ENCODE data around the gene ATP10D. TPM values are rescaled to one million over a fixed set of nuclear protein-coding genes. Genes with fewer than 3 reads are reported as not detected.

ATP10D gene
- total RNA-seq, 1 experiment from 2014 or later: 5.1 TPM

DNA sequence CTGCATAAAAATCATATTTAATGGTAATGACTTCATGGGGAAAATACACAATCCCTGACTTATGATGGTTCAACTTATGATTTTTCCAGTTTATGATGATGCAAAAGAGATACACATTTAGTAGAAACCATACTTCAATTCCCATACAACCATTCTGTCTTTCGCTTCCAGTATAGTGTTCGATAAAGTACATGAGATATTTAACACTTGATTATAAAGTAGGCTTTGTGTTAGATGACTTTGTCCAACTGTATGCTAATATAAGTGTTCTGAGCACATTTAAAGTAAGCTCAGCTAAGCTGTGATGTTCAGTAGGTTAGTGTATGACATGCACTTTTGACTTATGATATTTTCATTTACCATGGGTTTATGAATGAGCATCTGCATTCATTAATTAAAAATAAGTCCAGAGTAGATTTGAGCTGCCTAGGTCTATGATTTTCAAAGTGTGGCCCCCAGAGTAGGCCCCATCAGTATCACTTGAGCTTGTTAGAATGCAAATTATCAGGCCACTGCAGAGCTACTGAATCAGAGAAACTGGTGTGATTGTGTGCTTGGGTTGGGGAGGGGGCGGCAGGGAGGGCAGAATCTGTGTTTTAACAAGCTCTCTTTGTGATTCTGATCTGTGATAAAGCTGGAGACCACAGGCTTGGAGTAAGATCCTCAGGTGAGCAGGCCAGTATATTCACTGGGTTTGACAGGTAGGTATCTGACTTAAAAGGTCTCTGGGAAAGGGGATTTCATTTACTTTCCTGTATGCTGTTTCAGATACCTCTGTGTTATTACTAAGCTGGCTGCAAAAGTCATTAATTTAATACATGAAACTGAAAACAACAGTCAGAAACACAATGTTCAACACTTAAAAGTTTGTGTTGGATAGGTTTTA is 8.4 kb downstream of the ATP10D start:
- no peak for TF ChIP-seq FOSL1 (IDR thresholded peaks at IDR 0.05; ENCODE audit: low read depth)
- no peak for TF ChIP-seq JUND (IDR thresholded peaks at IDR 0.05)
- no peak for TF ChIP-seq ZNF274 (IDR thresholded peaks at IDR 0.05; ENCODE audit: low read depth, low read length)
- no peak for TF ChIP-seq TCF7L2 (IDR thresholded peaks at IDR 0.05; ENCODE audit: borderline replicate concordance, extremely low read depth, insufficient read depth, insufficient read length)
- no peak for TF ChIP-seq EZH2phosphoT487 (IDR thresholded peaks at IDR 0.05; ENCODE audit: borderline replicate concordance)
- TF ChIP-seq EZH2 (IDR thresholded peaks at IDR 0.05): no peak
- no peak for TF ChIP-seq EGR1 (IDR thresholded peaks at IDR 0.05; ENCODE audit: low read depth)
- no peak for TF ChIP-seq CEBPB (IDR thresholded peaks at IDR 0.05; ENCODE audit: low read depth)
- no peak for TF ChIP-seq POLR2AphosphoS5 (IDR thresholded peaks at IDR 0.05; ENCODE audit: low read depth, low read length)
- no peak for TF ChIP-seq POLR2A (IDR thresholded peaks at IDR 0.05; ENCODE audit: borderline replicate concordance, extremely low read depth, insufficient read depth, insufficient read length)
- TF ChIP-seq CBX3 (IDR thresholded peaks at IDR 0.05; ENCODE audit: low read depth): no peak
- Histone ChIP-seq H3K27ac (ENCODE audit: low read depth, low read length) (no peak overlapping the region), H3K9me3 (ENCODE audit: control insufficient read depth in 1 of 2, insufficient read depth in 1 of 2, low read depth in 1 of 2, low read length in 2 of 2) (no peaks in the 10 kb centered on the region), H3K79me2 (ENCODE audit: insufficient read depth, low read length) (no peaks in the 10 kb centered on the region), H3K4me3 (replicated peaks in 1 of 2; ENCODE audit: low read depth in 1 of 2, low read length in 2 of 2) (no peak overlapping the region), H3K9me2 (ENCODE audit: insufficient read depth) (no peaks in the 10 kb centered on the region), H3K36me3 (ENCODE audit: control insufficient read depth in 1 of 2, insufficient read depth in 2 of 2, low read length in 2 of 2) (no peaks in the 10 kb centered on the region), H2AFZ (ENCODE audit: low read depth, low read length, poor library complexity, severe bottlenecking) (no peak overlapping the region), H3K9ac (ENCODE audit: low read length) (no peak overlapping the region), H3K27me3 (ENCODE audit: insufficient read depth, low read length) (no peaks in the 10 kb centered on the region), H4K20me1 (ENCODE audit: insufficient read depth) (no peaks in the 10 kb centered on the region), H3K4me1 (ENCODE audit: control insufficient read depth in 1 of 2, insufficient read depth in 2 of 2, low read length in 2 of 2) (no peaks in the 10 kb centered on the region), H3K4me2 (ENCODE audit: low read length) (no peak overlapping the region)
- DNase-seq (ENCODE audit: low read depth, low spot score) (no peak), ATAC-seq (no peak)
- RAD21 ChIA-PET (ENCODE audit: low non-redundant PET in 1 of 2, low total read pairs in 2 of 2, uncharacterized antibody in 2 of 2, unreplicated experiment in 2 of 2): no interaction called here
- no TSS peak for BruUV-seq (replicated peaks)
- CTCF ChIA-PET: interaction anchor here (1.6 kb wide), 1 partner anchor 70 kb away, joined by 3 read pairs; no protein-coding TSS in a partner anchor
- intact Hi-C loops (cut with micrococcal nuclease): no loop called here
- POLR2A ChIA-PET: interaction anchor here (1.2 kb wide), 1 partner anchor 9 kb away, joined by 4 read pairs; the partner anchor contains the start of gene ATP10D

GRCh38 chr4:47494124-47494430 is 9.0 kb downstream of the ATP10D start:
- Histone ChIP-seq H3K4me2 (ENCODE audit: low read length) (no peak overlapping the region), H2AFZ (ENCODE audit: low read depth, low read length, poor library complexity, severe bottlenecking) (no peak overlapping the region), H3K9me2 (ENCODE audit: insufficient read depth) (no peaks in the 10 kb centered on the region), H3K36me3 (ENCODE audit: control insufficient read depth in 1 of 2, insufficient read depth in 2 of 2, low read length in 2 of 2) (no peaks in the 10 kb centered on the region), H3K27ac (ENCODE audit: low read depth, low read length) (no peak overlapping the region), H3K4me3 (replicated peaks in 1 of 2; ENCODE audit: low read depth in 1 of 2, low read length in 2 of 2) (no peak overlapping the region), H3K9me3 (ENCODE audit: control insufficient read depth in 1 of 2, insufficient read depth in 1 of 2, low read depth in 1 of 2, low read length in 2 of 2) (no peaks in the 10 kb centered on the region), H3K9ac (ENCODE audit: low read length) (no peak overlapping the region), H3K27me3 (ENCODE audit: insufficient read depth, low read length) (no peaks in the 10 kb centered on the region), H3K79me2 (ENCODE audit: insufficient read depth, low read length) (no peaks in the 10 kb centered on the region), H4K20me1 (ENCODE audit: insufficient read depth) (no peaks in the 10 kb centered on the region), H3K4me1 (ENCODE audit: control insufficient read depth in 1 of 2, insufficient read depth in 2 of 2, low read length in 2 of 2) (no peaks in the 10 kb centered on the region)
- intact Hi-C loops (cut with micrococcal nuclease): no loop called here
- no peak for ATAC-seq
- CTCF ChIA-PET: interaction anchor here (1.6 kb wide), 1 partner anchor 69 kb away, joined by 3 read pairs; no protein-coding TSS in a partner anchor
- RAD21 ChIA-PET (ENCODE audit: low non-redundant PET in 1 of 2, low total read pairs in 2 of 2, uncharacterized antibody in 2 of 2, unreplicated experiment in 2 of 2): no interaction called here
- POLR2A ChIA-PET: interaction anchor here (1.2 kb wide), 1 partner anchor 9 kb away, joined by 4 read pairs; the partner anchor contains the start of gene ATP10D
- no peak for DNase-seq (ENCODE audit: low read depth, low spot score)
- BruUV-seq (replicated peaks): no TSS peak
- TF ChIP-seq EZH2phosphoT487 (IDR thresholded peaks at IDR 0.05; ENCODE audit: borderline replicate concordance) (no peak), CTCF (IDR thresholded peaks at IDR 0.05 in 2 of 3, conservative IDR thresholded peaks at IDR 0.05 in 1 of 3; ENCODE audit: borderline replicate concordance in 1 of 3, insufficient read depth in 1 of 3, low read depth in 2 of 3, low read length in 2 of 3) (no peak), TCF7L2 (IDR thresholded peaks at IDR 0.05; ENCODE audit: borderline replicate concordance, extremely low read depth, insufficient read depth, insufficient read length) (no peak), JUND (IDR thresholded peaks at IDR 0.05) (no peak), ZNF274 (IDR thresholded peaks at IDR 0.05; ENCODE audit: low read depth, low read length) (no peak), ZBTB33 (IDR thresholded peaks at IDR 0.05; ENCODE audit: extremely low read depth, insufficient replicate concordance, low read length) (no peak), CEBPB (IDR thresholded peaks at IDR 0.05; ENCODE audit: low read depth) (no peak), SP1 (IDR thresholded peaks at IDR 0.05; ENCODE audit: low read depth) (no peak)
- TF ChIP-seq, protein P1, sequence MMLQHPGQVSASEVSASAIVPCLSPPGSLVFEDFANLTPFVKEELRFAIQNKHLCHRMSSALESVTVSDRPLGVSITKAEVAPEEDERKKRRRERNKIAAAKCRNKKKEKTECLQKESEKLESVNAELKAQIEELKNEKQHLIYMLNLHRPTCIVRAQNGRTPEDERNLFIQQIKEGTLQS (IDR thresholded peaks at IDR 0.05): no peak

Measured in HCT116 (cell line).